HepG2 (cell line): ENCODE data around the gene PCSK5. TPM values are rescaled to one million over a fixed set of nuclear protein-coding genes. Genes with fewer than 3 reads are reported as not detected.

Source experiments
- ATAC-seq: fragments of 200-7000 bp; cut with Tn5 transposase; 3 replicates; pipeline ENCODE4 v1.9.1; 2020; ENCODE audit warnings: mild to moderate bottlenecking, moderate library complexity
- BruUV-seq: library from RNA; stranded (reverse); fragments of 400-500 nt; replicated peaks from 2 replicates; lab custom pipeline; 2021; lab: Mats Ljungman, UMichigan
- CTCF ChIA-PET: fragments of 300-600 bp; formaldehyde crosslinking; extraction: SDS; loops from one replicate; lab custom pipeline; 2021; ENCODE audit warnings: low total read pairs, inconsistent platforms, low intra/inter-chr PET ratio; lab: Yijun Ruan, JAX
- POLR2A ChIA-PET: fragments of 350-600 bp; sonication (Branson Sonifier 250); formaldehyde crosslinking; loops from one replicate; lab custom pipeline; 2020; ENCODE audit warnings: antibody characterized with exemption, inconsistent platforms; lab: Yijun Ruan, JAX
- DNase-seq: peaks from one replicate; pipeline ENCODE4 v3.0.0-alpha.2; 2015; ENCODE audit warnings: low spot score
- FAIRE-seq: peaks from 3 replicates; lab custom pipeline; 2011; peaks lifted over from hg19 to GRCh38; lab: Jason Lieb, UNC
- H2AFZ ChIP-seq: one replicate; pipeline ENCODE4 v1.6.1; 2011; ENCODE audit warnings: low read length, inconsistent platforms
- H3K27ac ChIP-seq: fragments of 300-600 bp; 3 replicates; pipeline ENCODE4 v1.8.0; 2011; ENCODE audit warnings: mixed run types, mild to moderate bottlenecking, mixed read lengths, low read length, inconsistent platforms; ENCODE audit not compliant: insufficient read depth; ENCODE audit errors: extremely low read length
- H3K27me3 ChIP-seq, 2 experiments: fragments of 200-600 bp in 1 of 2; 2 replicates in 1 of 2; 3 replicates in 1 of 2; pipeline versions ENCODE4 v1.6.0 to v1.8.0; 2011; ENCODE audit warnings: low read length in 2 of 2, mild to moderate bottlenecking in 2 of 2, moderate library complexity in 2 of 2, inconsistent platforms in 1 of 2; ENCODE audit not compliant: insufficient read depth in 2 of 2, control insufficient read depth in 1 of 2
- H3K36me3 ChIP-seq, 2 experiments: fragments of 200-600 bp in 1 of 2; replicated peaks in 1 of 2; 2 replicates in 1 of 2; 3 replicates in 1 of 2; pipeline versions ENCODE4 v1.5.1 to v1.8.0; 2011; ENCODE audit warnings: low read length in 2 of 2, inconsistent platforms in 1 of 2; ENCODE audit not compliant: insufficient read depth in 2 of 2, control insufficient read depth in 1 of 2
- H3K4me1 ChIP-seq: 2 replicates; pipeline ENCODE4 v1.5.1; 2012; ENCODE audit warnings: low read length, inconsistent platforms; ENCODE audit not compliant: insufficient read depth
- H3K4me2 ChIP-seq: 2 replicates; pipeline ENCODE4 v1.6.0; 2011; ENCODE audit warnings: low read depth, low read length, inconsistent platforms
- H3K4me3 ChIP-seq, 3 experiments: fragments of 200-600 bp in 1 of 3; sonication (generic), shearing (Covaris generic) in 1 of 3; replicated peaks in 1 of 3; 2 replicates each; pipeline ENCODE4 v1.5.1; 2011 to 2016; ENCODE audit warnings: low read length in 3 of 3, inconsistent platforms in 2 of 3, low read depth in 2 of 3, mild to moderate bottlenecking in 2 of 3, control low read depth in 1 of 3, mixed read lengths in 1 of 3; ENCODE audit not compliant: insufficient read depth in 1 of 3
- H3K79me2 ChIP-seq: one replicate; pipeline ENCODE4 v1.6.1; 2011; ENCODE audit warnings: low read length, inconsistent platforms; ENCODE audit not compliant: insufficient read depth
- H3K9ac ChIP-seq: 2 replicates; pipeline ENCODE4 v1.6.0; 2011; ENCODE audit warnings: mild to moderate bottlenecking, low read depth, low read length, inconsistent platforms; ENCODE audit not compliant: insufficient read depth
- H3K9me3 ChIP-seq: 2 replicates; pipeline ENCODE4 v1.5.1; 2012; ENCODE audit warnings: mild to moderate bottlenecking, low read length
- H4K20me1 ChIP-seq: 2 replicates; pipeline ENCODE4 v1.6.0; 2011; ENCODE audit warnings: inconsistent platforms, mild to moderate bottlenecking, low read length, moderate library complexity; ENCODE audit not compliant: insufficient read depth
- CHD2 ChIP-seq: IDR thresholded peaks from 2 replicates; pipeline ENCODE4 v1.6.1; 2011; ENCODE audit warnings: low read depth, low read length, improper control_type of control experiment
- EHMT2 ChIP-seq: fragments of 200-600 bp; sonication (generic); IDR thresholded peaks from 2 replicates; pipeline ENCODE4 v1.7.0; 2017; ENCODE audit warnings: antibody characterized with exemption, low read depth, low read length, borderline replicate concordance
- ETV6 ChIP-seq: sonication (generic); formaldehyde crosslinking; conservative IDR thresholded peaks from 2 replicates; pipeline ENCODE4 v1.4.0; 2020; ENCODE audit warnings: missing genetic modification reagents
- HMGXB4 ChIP-seq, 2 experiments: sonication (generic) in 1 of 2; formaldehyde crosslinking in 1 of 2; IDR thresholded peaks; 2 replicates each; pipeline versions ENCODE4 v1.4.0 to v1.6.1; 2018 to 2020; ENCODE audit warnings: missing genetic modification reagents in 2 of 2, borderline replicate concordance in 1 of 2, low read depth in 1 of 2, mild to moderate bottlenecking in 1 of 2, missing biosample characterization in 1 of 2
- MYPOP ChIP-seq: sonication (generic); formaldehyde crosslinking; IDR thresholded peaks from 2 replicates; pipeline ENCODE4 v1.8.1; 2023; ENCODE audit warnings: mild to moderate bottlenecking, moderate library complexity, missing genetic modification reagents
- NR2F6 ChIP-seq, 2 experiments: IDR thresholded peaks; 2 replicates each; pipeline ENCODE4 v1.6.1; 2016; ENCODE audit warnings: antibody characterized with exemption in 1 of 2, mild to moderate bottlenecking in 1 of 2
- PRDM4 ChIP-seq: sonication (generic); formaldehyde crosslinking; IDR thresholded peaks from 2 replicates; pipeline ENCODE4 v1.9.0; 2021; ENCODE audit warnings: missing genetic modification reagents, borderline replicate concordance
- PREB ChIP-seq: sonication (generic); formaldehyde crosslinking; IDR thresholded peaks from 2 replicates; pipeline ENCODE4 v1.4.0; 2020; ENCODE audit warnings: missing genetic modification reagents
- RNF2 ChIP-seq: fragments of 450-650 bp; conservative IDR thresholded peaks from 2 replicates; pipeline ENCODE4 v1.6.1; 2016; ENCODE audit warnings: low read depth
- YEATS4 ChIP-seq: sonication (generic); formaldehyde crosslinking; IDR thresholded peaks from 2 replicates; pipeline ENCODE4 v1.4.0; 2020; ENCODE audit warnings: missing genetic modification reagents, borderline replicate concordance
- ZNF275 ChIP-seq: sonication (generic); formaldehyde crosslinking; IDR thresholded peaks from 2 replicates; pipeline ENCODE4 v1.8.0; 2022; ENCODE audit warnings: missing genetic modification reagents, mild to moderate bottlenecking, inconsistent platforms, borderline replicate concordance
- ZNF513 ChIP-seq: sonication (generic); formaldehyde crosslinking; conservative IDR thresholded peaks from 2 replicates; pipeline ENCODE4 v1.5.0; 2020; ENCODE audit warnings: missing genetic modification reagents
- WGBS: methylation state at CpG from one replicate; pipeline ENCODE4 v1.1.6; 2017; ENCODE audit warnings: low lambda C conversion rate; 5-methylcytosine and 5-hydroxymethylcytosine counted together
- in situ Hi-C: cut with HindIII; loops from 2 replicates; pipeline ENCODE4 v1.10.0; 2017; ENCODE audit warnings: low pct_unique_long_range_greater_than_20kb; ENCODE audit not compliant: extremely low pct_ligation_motif_present
- intact Hi-C: fragments of 100-400 bp; cut with micrococcal nuclease; formaldehyde crosslinking; loops from one replicate; pipeline ENCODE4 v1.10.0; 2022; ENCODE audit not compliant: unreplicated experiment
- polyA plus RNA-seq, 8 experiments: library from polyadenylated mRNA; depleted of rRNA in 3 of 8; stranded (reverse) in 7 of 8; unstranded in 1 of 8; fragments of >200 nt; fragmentation: Illumina TruSeq in 4 of 8; extraction: Trizol in 4 of 8; gene quantifications; 2 replicates each; pipeline versions ENCODE4 v1.2.1 to v1.2.3, GENCODE V29; 2011 to 2016; ENCODE audit warnings: low read depth in 4 of 8, missing spikeins in 1 of 8, mixed read lengths in 1 of 8; ENCODE audit not compliant: insufficient read depth in 1 of 8
- total RNA-seq, 5 experiments: library from RNA; depleted of rRNA; stranded (reverse); fragments of >200 nt; fragmentation: Illumina TruSeq; extraction: Trizol; gene quantifications; 2 replicates each; pipeline ENCODE4 v1.2.3, GENCODE V29; 2016; ENCODE audit warnings: low read depth in 1 of 5

Gene PCSK5
- total and polyA plus RNA-seq, 2 of the 13 experiments (the other 11 are each of a cell fraction or from before 2014, with no cell fraction given), result 0.55 to 0.66 TPM

GRCh38 chr9:76037587-76038225 lies 147.2 kb downstream of the PCSK5 start:
- Histone ChIP-seq H3K4me1 (no peaks in the 10 kb centered on the region), H3K9ac (no peak overlapping the region), H3K27ac (no peak overlapping the region), H2AFZ (no peak overlapping the region), H4K20me1 (no peaks in the 10 kb centered on the region), H3K4me2 (no peak overlapping the region), H3K79me2 (no peaks in the 10 kb centered on the region), H3K36me3 (no peaks in the 10 kb centered on the region), H3K27me3 (no peaks in the 10 kb centered on the region), H3K4me3 (no peak overlapping the region), H3K9me3 (no peaks in the 10 kb centered on the region)
- no peak for DNase-seq
- in situ Hi-C loops (loop anchor here (10.0 kb wide), 1 partner anchor 63 kb away; no protein-coding TSS in a partner anchor), intact Hi-C loops (no loop called here)
- no peak for ATAC-seq
- CTCF ChIA-PET, result no interaction called here
- WGBS, result 59% methylated on average over 9 of the region's 9 CpGs
- BruUV-seq, result no TSS peak
- POLR2A ChIA-PET, result no interaction called here
- FAIRE-seq, result no peak
- TF ChIP-seq NR2F6 (IDR thresholded peaks at IDR 0.05) (no peak), NR2F6 (CRISPR knock-in tag; IDR thresholded peaks at IDR 0.05) (no peak), ZNF275 (CRISPR knock-in tag) (no peak), MYPOP (CRISPR knock-in tag) (no peak), ETV6 (CRISPR knock-in tag) (no peak), ZNF513 (CRISPR knock-in tag) (no peak), PREB (CRISPR knock-in tag) (no peak), RNF2 (no peak), CHD2 (no peak), EHMT2 (no peak), YEATS4 (CRISPR knock-in tag) (no peak), PRDM4 (CRISPR knock-in tag) (no peak), HMGXB4 (CRISPR knock-in tag; IDR thresholded peaks at IDR 0.05; ENCODE audit: borderline replicate concordance in 1 of 2, low read depth in 1 of 2) (no peak)
